Fibroblast of mammary gland (primary cell): Measurements from ENCODE around the gene PDE6A.
A peak's percentile ranks its signal among the peaks of the same experiment; 100 is the strongest.

Experiments used
- DNase-seq: peaks from one replicate; pipeline ENCODE4 v3.0.0-alpha.2; 2010; ENCODE audit warnings: low read depth
- H3K4me3 ChIP-seq: 2 replicates; pipeline ENCODE4 v1.5.1; 2011; ENCODE audit warnings: low read depth, mild to moderate bottlenecking, low read length, moderate library complexity; ENCODE audit not compliant: control insufficient read depth
- TF ChIP-seq, protein P1 (sequence below): conservative IDR thresholded peaks from 2 replicates; pipeline ENCODE4 v1.5.1; 2011; ENCODE audit warnings: low read depth, low read length, inconsistent platforms; ENCODE audit not compliant: control insufficient read depth, insufficient read depth

Gene PDE6A

GRCh38 chr5:149979896-149980295 is 35.3 kb upstream of the PDE6A start:
- TF ChIP-seq, protein P1, sequence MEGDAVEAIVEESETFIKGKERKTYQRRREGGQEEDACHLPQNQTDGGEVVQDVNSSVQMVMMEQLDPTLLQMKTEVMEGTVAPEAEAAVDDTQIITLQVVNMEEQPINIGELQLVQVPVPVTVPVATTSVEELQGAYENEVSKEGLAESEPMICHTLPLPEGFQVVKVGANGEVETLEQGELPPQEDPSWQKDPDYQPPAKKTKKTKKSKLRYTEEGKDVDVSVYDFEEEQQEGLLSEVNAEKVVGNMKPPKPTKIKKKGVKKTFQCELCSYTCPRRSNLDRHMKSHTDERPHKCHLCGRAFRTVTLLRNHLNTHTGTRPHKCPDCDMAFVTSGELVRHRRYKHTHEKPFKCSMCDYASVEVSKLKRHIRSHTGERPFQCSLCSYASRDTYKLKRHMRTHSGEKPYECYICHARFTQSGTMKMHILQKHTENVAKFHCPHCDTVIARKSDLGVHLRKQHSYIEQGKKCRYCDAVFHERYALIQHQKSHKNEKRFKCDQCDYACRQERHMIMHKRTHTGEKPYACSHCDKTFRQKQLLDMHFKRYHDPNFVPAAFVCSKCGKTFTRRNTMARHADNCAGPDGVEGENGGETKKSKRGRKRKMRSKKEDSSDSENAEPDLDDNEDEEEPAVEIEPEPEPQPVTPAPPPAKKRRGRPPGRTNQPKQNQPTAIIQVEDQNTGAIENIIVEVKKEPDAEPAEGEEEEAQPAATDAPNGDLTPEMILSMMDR: no peak
- DNase-seq: no peak

DNA sequence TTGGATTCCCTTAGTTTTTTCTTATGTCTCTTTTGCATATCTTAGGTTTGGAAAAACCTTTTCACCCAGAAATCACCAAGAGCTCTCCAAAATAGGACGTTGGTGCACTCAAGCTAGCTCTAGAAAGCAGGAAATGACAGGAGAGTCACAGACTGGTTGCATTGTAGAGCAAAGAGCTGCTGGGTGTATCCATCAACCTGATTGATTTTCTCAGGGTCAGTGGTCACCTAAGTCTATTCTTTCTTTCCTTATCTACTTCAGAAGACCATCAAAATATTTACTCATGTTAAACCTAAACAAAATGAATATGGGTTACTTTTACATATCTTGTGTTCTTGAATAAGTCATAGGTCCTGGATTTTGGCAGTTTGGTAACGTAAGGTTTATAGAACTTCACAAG is 30.8 kb upstream of the PDE6A start:
- no peak overlapping the region for H3K4me3 ChIP-seq
- DNase-seq: no peak
- TF ChIP-seq, protein P1: no peak

More at GRCh38 chr5:149979896-149980295, 35.3 kb upstream of the PDE6A start:
- H3K4me3 ChIP-seq: no peak overlapping the region

GRCh38 chr5:149969181-149969930 is 24.8 kb upstream of the PDE6A start:
- H3K4me3 ChIP-seq: no peak overlapping the region
- DNase-seq: no peak
- TF ChIP-seq, protein P1: no peak

DNA sequence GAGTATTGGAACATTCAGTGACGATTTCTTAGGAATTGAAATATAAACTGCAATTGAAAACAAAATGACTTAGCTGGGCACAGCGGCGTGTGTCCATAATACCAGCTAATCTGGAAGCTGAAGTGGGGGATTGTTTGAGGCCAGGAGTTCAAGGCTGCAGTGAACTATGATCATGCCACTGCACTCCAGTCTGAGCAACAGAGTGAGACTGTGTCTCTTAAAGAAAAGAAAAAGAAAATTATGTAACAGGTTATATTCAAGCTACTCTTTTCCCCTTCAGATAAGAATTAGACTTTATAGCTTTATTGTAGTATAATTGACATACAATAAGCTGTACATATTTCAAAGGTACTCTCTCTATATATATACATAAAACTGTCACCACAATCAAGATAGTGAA is 22.4 kb upstream of the PDE6A start:
- H3K4me3 ChIP-seq: no peak overlapping the region
- TF ChIP-seq, protein P1: no peak
- DNase-seq: no peak

DNA sequence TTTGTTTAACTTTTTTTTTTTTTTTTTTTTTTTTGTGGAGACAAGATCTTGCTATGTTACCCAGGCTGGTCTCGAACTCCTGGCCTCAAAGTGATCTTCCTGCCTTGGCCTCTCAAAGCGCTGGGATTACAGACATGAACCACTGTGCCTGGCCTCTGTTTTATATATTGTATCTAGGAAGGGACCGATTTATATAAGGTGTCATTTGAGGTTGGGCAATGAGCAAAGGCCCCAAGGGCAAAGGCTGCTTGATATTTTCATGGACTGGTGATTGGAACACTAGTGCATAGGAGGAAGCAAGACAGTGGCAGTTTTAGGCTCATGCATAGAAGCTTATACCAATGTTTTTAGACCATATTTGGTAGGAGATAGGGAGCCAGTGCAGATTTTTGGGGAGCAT is 19.1 kb upstream of the PDE6A start:
- DNase-seq: no peak
- H3K4me3 ChIP-seq: no peak overlapping the region
- TF ChIP-seq, protein P1: no peak

GRCh38 chr5:149962601-149963300 is 18.2 kb upstream of the PDE6A start:
- TF ChIP-seq, protein P1: no peak
- DNase-seq: no peak
- H3K4me3 ChIP-seq: no peak overlapping the region

GRCh38 chr5:149961957-149962409 is 17.4 kb upstream of the PDE6A start:
- peak; percentile 78 for DNase-seq
- no peak overlapping the region for H3K4me3 ChIP-seq
- TF ChIP-seq, protein P1: peak; percentile 71
